SK-MEL-5 (cell line): ENCODE measurements around the gene PCBD2. TPM values are rescaled to one million over a fixed set of nuclear protein-coding genes. Genes with fewer than 3 reads are reported as not detected.
"Not testable (repeated sequence)": the region's sequence is repeated elsewhere in the genome, so short reads cannot be mapped to it uniquely, and the experiment has no call there.

ENCODE experiments used
- DNase-seq: peaks from one replicate; pipeline ENCODE4 v3.0.0-alpha.2; 2016; ENCODE audit warnings: low read depth, low spot score
- in situ Hi-C: cut with HindIII; loops from 2 replicates; pipeline ENCODE4 v1.10.0; 2016; ENCODE audit warnings: low sequenced_read_pairs, high pct_unique_total_duplicates, low pct_unique_long_range_greater_than_20kb
- polyA plus RNA-seq, 2 experiments: library from polyadenylated mRNA; depleted of rRNA; stranded (reverse); fragments of >200 nt; gene quantifications; 2 replicates each; pipeline ENCODE4 v1.2.3, GENCODE V29; 2015
- total RNA-seq: library from RNA; depleted of rRNA; stranded (reverse); fragments of >200 nt; shearing (Covaris generic); gene quantifications from 2 replicates; pipeline ENCODE4 v1.2.3, GENCODE V29; 2014; rRNA removed

The PCBD2 gene
- 5.6 and 6.7 TPM in 2 replicates for total RNA-seq
- 5.4 and 6.2 TPM in 2 replicates for polyA plus RNA-seq (2015; cell fraction: cytosol; rRNA removed)
- 3.7 and 5.1 TPM in 2 replicates for polyA plus RNA-seq (2015; cell fraction: nucleus; rRNA removed)

- in situ Hi-C loops = no loop called here
These were observed at the start of gene PCBD2 for GRCh38 chr5:134904610-134905245. PCBD2 (plus strand) TSS chr5:134905131; CDS start chr5:134905140, 9 bp downstream.

GRCh38 chr5:134856465-134856864, 48.5 kb upstream of the PCBD2 start:
- in situ Hi-C loops, DNase-seq: not testable (repeated sequence)

More at GRCh38 chr5:134904610-134905245, at the start of gene PCBD2:
- peak; percentile 90 for DNase-seq

GRCh38 chr5:134857401-134857800, 47.5 kb upstream of the PCBD2 start:
- in situ Hi-C loops = no loop called here
- no peak for DNase-seq

GRCh38 chr5:134864707-134865106, 40.2 kb upstream of the PCBD2 start:
- in situ Hi-C loops = no loop called here
- no peak for DNase-seq

- DNase-seq = no peak
- in situ Hi-C loops = no loop called here
These were observed 31.4 kb upstream of the PCBD2 start for GRCh38 chr5:134873494-134873893.

GRCh38 chr5:134873987-134874830, 30.7 kb upstream of the PCBD2 start, which contains the start of gene TXNDC15:
TXNDC15 (plus strand) TSS chr5:134874371; CDS start chr5:134874428, 57 bp downstream.
- in situ Hi-C loops = no loop called here
- peak; percentile 81 for DNase-seq

DNA sequence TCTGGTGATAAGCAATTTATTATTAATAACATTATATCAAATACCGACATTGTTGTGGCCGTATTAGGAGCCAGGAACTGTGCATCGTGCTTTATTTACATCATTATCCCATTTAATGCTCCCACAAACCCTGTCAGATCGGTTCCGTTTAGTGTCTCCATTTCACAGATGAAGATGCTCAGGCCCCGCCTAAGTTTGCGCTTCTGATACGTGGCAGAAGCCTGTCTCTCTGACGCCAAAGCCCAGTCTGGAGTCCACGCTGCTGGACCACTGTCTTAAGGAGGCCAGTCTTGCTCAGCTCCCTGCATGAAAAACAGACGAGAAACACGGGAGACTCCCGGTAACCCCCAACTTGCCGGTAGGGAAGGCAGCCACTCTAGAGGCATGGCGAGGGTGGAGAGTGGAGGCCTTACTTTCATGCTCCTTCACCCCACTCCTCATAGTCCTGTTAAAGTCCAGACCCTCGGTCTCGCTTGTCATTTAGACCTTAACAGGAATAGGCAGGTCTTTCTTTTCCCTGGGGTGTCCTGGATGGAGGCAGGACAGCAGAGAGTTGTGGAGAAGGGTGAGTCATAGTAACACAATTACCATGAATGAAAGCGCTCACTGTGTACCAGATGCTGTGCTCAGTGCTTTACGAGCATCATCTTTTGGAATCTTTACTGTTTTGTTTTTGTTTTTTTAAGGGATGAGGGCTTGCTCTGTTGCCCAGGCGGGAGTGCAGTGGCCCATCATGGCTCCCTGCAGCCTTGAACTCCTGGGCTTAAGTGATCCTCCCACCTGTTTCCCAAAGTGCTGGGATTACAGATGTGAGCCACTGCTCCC, 29.9 kb upstream of the PCBD2 start:
- in situ Hi-C loops = no loop called here
- DNase-seq = peak; percentile 79

DNA sequence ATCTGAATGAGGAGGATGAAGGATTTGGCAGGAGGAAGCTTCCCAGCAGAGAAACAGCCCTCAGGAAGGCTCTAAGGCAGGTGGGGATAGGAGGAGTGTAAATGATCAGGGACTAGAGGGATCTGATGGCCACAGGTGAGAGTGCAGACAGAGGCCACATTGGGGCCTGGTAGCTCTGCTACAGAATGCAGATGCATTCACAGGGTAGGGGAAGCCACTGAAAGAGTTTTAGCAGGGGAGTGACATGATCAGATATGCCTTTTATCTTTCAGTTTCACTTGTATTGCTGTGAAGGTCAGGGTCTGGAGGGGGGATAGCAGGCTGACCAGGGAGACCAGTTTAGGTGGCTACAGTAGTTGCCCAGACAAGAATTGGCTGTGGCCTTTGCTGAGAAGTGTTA, 27.8 kb upstream of the PCBD2 start:
- no peak for DNase-seq
- in situ Hi-C loops = no loop called here

- in situ Hi-C loops = no loop called here
- no peak for DNase-seq
These were observed 26.5 kb upstream of the PCBD2 start for GRCh38 chr5:134878403-134878802.

DNA sequence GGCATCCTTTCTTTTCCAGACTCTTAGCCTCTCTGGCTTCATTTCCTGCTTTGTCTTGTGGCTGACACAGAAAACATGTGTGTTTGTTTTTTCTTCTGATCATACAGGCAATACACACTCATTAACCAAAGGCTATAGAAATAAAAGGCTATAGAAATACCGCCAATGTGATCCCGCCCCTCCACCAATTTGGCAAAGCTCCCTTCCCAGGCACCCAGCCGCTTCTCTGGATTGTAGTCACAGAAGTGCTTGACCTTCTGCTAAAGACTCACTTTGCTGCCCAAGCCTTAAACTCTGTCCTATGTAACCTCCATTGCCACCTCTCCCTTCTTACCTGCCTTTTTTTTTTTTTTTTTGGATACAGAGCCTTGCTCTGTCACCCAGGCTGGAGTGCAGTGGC, 25.5 kb upstream of the PCBD2 start:
- DNase-seq = no peak
- in situ Hi-C loops = no loop called here

GRCh38 chr5:134880937-134881336, 24.0 kb upstream of the PCBD2 start:
- in situ Hi-C loops, DNase-seq: not testable (repeated sequence)

DNA sequence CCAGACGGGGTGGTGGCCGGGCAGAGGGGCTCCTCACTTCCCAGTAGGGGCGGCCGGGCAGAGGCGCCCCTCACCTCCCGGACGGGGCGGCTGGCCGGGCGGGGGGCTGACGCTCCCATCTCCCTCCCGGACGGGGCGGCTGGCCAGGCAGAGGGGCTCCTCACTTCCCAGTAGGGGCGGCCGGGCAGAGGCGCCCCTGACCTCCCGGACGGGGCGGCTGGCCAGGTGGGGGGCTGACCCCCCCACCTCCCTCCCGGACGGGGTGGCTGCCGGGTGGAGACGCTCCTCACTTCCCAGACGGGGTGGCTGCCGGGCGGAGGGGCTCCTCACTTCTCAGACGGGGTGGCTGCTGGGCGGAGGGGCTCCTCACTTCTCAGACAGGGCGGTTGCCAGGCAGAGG, 23.2 kb upstream of the PCBD2 start:
- in situ Hi-C loops, DNase-seq: not testable (repeated sequence)

DNA sequence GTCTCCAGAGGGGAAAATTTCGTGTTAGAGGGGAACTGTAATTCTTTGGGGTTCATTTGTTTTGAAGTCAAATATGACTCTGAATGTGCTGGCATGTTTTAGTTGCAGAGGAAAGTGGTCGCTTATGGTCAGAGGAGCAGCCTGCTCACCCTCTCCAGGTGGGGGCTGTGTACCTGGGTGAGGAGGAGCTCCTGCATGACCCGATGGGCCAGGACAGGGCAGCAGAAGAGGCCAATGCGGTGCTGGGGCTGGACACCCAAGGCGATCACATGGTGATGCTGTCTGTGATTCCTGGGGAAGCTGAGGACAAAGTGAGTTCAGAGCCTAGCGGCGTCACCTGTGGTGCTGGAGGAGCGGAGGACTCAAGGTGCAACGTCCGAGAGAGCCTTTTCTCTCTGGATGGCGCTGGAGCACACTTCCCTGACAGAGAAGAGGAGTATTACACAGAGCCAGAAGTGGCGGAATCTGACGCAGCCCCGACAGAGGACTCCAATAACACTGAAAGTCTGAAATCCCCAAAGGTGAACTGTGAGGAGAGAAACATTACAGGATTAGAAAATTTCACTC, 17.3 kb upstream of the PCBD2 start:
- no peak for DNase-seq
- in situ Hi-C loops = no loop called here

- no peak for DNase-seq
- in situ Hi-C loops = no loop called here
These were observed 15.6 kb upstream of the PCBD2 start for GRCh38 chr5:134889335-134889734.

GRCh38 chr5:134891473-134891872, 13.5 kb upstream of the PCBD2 start:
- DNase-seq = no peak
- in situ Hi-C loops = no loop called here

- in situ Hi-C loops = no loop called here
- DNase-seq = no peak
These were observed 12.6 kb upstream of the PCBD2 start for GRCh38 chr5:134892282-134892681.

DNA sequence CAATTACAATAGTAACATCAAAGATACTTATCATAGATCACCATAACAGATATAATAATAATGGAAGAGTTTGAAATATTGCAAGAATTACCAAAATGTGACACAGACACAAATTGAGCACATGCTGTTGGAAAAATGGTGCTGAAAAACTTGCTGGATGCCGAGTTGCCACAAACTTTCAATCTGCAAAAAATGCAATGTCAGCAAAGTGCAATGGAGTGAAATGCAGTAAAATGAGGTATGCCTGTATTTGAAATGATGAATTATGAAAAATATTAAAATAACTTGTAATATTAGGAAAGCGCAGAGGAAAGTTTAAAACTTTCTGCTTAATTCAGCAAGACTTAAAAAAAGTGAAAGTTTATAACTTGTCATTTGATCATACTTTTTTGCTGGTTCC, 12.0 kb upstream of the PCBD2 start:
- DNase-seq = no peak
- in situ Hi-C loops = no loop called here
